ENCODE results near the gene PYM1. TPM values are rescaled to one million over a fixed set of nuclear protein-coding genes. Genes with fewer than 3 reads are reported as not detected.

Gene PYM1
- total RNA-seq, 4 donors from 2014 or later: 24.2 to 29.5 (median 26.7) TPM

DNA sequence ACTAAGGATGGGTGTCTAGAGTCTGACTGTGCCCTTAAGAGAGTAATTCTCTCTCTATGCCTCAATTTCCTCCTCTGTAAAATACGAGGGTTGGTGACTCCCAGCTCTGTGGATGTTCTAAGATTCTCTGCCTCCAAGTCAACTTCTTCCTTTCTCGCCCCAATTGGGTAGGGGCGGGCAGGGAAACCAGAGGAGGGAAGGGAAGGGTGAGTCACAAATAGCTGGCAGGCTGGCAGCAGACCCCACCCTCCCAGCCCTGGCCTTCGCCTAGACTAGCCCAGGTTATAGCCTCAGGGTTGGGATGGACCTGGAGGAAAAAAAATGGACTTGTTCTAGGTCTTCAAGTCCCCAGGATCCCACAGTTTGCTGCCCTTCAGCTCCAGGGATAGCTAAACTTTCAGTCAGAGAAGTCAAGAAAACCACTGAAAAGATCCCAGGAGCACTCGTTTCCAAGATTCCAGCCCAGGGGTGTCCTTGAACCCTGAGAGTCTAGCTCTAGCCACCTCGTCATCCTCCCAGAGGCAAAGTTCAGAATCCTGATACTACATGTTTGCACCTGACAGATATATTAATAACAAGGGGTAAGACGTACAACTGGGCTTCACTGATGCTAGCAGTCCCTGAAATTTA lies 5.6 kb upstream of the PYM1 start:
- 64% methylated on average over 7 of the region's 7 CpGs for WGBS
- Histone ChIP-seq H3K27me3 (no peaks in the 10 kb centered on the region), H3K4me3 (peak overlapping the region in 3 of 4 donors; percentile 67 to 82 (median 79)), H3K27ac (replicated peaks in 1 of 4) (peak overlapping the region in 1 of 4 donors; percentile 89), H3K36me3 (peaks cover 0 to 5% (median 0%) of the 10 kb centered on the region in 4 donors), H3K4me1 (peaks cover 31 to 72% (median 56%) of the 10 kb centered on the region in 4 donors), H3K9me3 (no peaks in the 10 kb centered on the region)
- no peak for DNase-seq (ENCODE audit: extremely low spot score)
- TF ChIP-seq POLR2AphosphoS5 (IDR thresholded peaks at IDR 0.05) (peak; percentile 18 to 26), POLR2A (IDR thresholded peaks at IDR 0.05; ENCODE audit: low read depth) (no peak)
- intact Hi-C loops (cut with DNase I): loop anchor here (5.0 kb wide), 1 partner anchor 34 kb away; the partner anchor contains the start of genes CDK2 and PMEL

DNA sequence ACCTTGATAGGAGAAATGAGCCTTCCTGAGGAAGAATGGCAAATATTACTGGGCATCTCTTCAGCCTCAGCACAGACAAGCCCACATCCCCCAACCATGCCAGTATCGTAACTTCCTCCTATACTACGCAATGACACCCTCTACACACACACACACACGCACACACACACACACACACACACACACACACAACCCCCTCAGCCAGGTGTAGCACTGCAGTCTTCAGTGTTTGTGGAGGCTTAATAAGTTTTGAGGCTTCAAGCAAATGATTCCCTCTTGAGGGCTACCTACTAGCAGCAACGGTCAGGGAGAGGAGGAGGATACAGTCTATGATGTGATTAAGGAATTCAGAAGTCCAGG lies 4.8 kb upstream of the PYM1 start:
- DNase-seq (ENCODE audit: extremely low spot score): no peak
- Histone ChIP-seq H3K27ac (replicated peaks in 1 of 4) (peak overlapping the region; percentile 86 to 97 (median 88)), H3K4me3 (peak overlapping the region; percentile 67 to 82 (median 76)), H3K36me3 (no peaks in the 10 kb centered on the region), H3K27me3 (no peaks in the 10 kb centered on the region), H3K4me1 (peaks cover 34 to 77% (median 61%) of the 10 kb centered on the region in 4 donors), H3K9me3 (no peaks in the 10 kb centered on the region)
- TF ChIP-seq CTCF (IDR thresholded peaks at IDR 0.05) (no peak), POLR2AphosphoS5 (IDR thresholded peaks at IDR 0.05) (no peak), EP300 (IDR thresholded peaks at IDR 0.05) (no peak), POLR2A (IDR thresholded peaks at IDR 0.05; ENCODE audit: low read depth) (no peak)
- intact Hi-C loops (cut with DNase I): loop anchor here (5.0 kb wide), 1 partner anchor 35 kb away; the partner anchor contains the start of genes CDK2 and PMEL
- 19% methylated on average over 4 of the region's 4 CpGs for WGBS

DNA sequence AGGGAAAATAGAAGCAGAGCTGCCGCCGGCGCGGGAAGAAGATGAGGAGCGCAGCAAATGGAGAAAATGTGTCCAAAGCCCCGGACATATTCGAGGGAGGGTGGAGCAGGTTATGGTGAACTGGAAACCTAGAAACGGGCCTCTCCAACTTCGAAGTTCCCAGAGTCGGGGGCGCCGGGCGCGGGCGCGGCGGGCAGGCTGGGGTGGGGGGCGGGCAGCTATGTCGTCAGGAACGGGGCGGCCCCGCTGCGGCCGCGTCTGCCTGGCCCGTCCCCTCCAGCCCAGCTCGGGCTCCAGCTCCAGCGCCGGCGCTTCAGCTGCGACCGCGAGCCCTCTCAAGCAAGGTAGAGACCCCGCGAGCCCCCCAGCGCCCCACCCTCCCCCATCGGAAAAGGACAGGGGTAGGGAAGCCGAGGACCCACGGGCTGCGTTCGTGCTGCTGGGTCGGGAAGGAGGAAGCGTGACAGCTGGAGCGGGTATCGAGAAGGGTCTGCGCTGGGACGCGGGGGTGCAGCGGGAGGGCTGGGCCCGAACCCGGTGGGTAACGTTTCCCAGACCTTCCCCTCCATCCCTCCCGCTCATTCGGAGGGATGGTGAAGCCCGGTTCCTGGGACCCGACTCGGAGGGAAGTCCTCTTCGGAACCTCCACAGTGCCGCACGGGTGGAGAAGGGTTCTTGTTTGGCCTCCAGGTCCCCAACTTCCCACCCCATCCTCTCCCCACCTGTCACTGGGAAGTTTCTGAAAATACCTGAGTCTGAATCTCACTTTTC lies 4.3 kb upstream of the PYM1 start:
- no peaks in the 10 kb centered on the region for H3K9me3 ChIP-seq

GRCh38 chr12:55931317-55931779 lies 3.7 kb upstream of the PYM1 start:
- Histone ChIP-seq H3K27ac (replicated peaks in 1 of 4) (peak overlapping the region; percentile 86 to 97 (median 88)), H3K36me3 (no peaks in the 10 kb centered on the region), H3K4me3 (peak overlapping the region; percentile 67 to 82 (median 76)), H3K27me3 (no peaks in the 10 kb centered on the region), H3K4me1 (peaks cover 35 to 80% (median 63%) of the 10 kb centered on the region in 4 donors), H3K9me3 (no peaks in the 10 kb centered on the region)
- TF ChIP-seq CTCF (IDR thresholded peaks at IDR 0.05): no peak
- TF ChIP-seq EP300 (IDR thresholded peaks at IDR 0.05): no peak
- TF ChIP-seq POLR2A (IDR thresholded peaks at IDR 0.05; ENCODE audit: low read depth): no peak
- no peak for TF ChIP-seq POLR2AphosphoS5 (IDR thresholded peaks at IDR 0.05)
- DNase-seq (ENCODE audit: extremely low spot score): no peak
- 12% methylated on average over 10 of the region's 10 CpGs for WGBS
- intact Hi-C loops (cut with DNase I): loop anchor here (5.0 kb wide), 1 partner anchor 36 kb away; the partner anchor contains the start of genes CDK2 and PMEL

More for the DNA sequence above, 4.3 kb upstream of the PYM1 start:
- DNase-seq (ENCODE audit: extremely low spot score): no peak
- WGBS: 0% methylated on average over 19 of the region's 60 CpGs
- H3K4me3 ChIP-seq: peak overlapping the region; percentile 67 to 82 (median 76)
- H3K4me1 ChIP-seq: peaks cover 34 to 77% (median 61%) of the 10 kb centered on the region in 4 donors
- intact Hi-C loops (cut with DNase I): loop anchor here (5.0 kb wide), 1 partner anchor 35 kb away; the partner anchor contains the start of genes CDK2 and PMEL
- H3K27me3 ChIP-seq: no peaks in the 10 kb centered on the region
- no peaks in the 10 kb centered on the region for H3K36me3 ChIP-seq
- peak overlapping the region; percentile 86 to 97 (median 88) for H3K27ac ChIP-seq (replicated peaks in 1 of 4)
- TF ChIP-seq CTCF (IDR thresholded peaks at IDR 0.05): no peak
- peak; percentile 41 to 65 for TF ChIP-seq POLR2AphosphoS5 (IDR thresholded peaks at IDR 0.05)
